NCI-H2196 (cell line): ENCODE measurements around the gene PRKCH.

Experiments
- DNase-seq: peaks from one replicate; lab custom pipeline; 2025; ENCODE audit not compliant: unreplicated experiment; lab: John Stamatoyannopoulos, UW

The PRKCH gene

DNA sequence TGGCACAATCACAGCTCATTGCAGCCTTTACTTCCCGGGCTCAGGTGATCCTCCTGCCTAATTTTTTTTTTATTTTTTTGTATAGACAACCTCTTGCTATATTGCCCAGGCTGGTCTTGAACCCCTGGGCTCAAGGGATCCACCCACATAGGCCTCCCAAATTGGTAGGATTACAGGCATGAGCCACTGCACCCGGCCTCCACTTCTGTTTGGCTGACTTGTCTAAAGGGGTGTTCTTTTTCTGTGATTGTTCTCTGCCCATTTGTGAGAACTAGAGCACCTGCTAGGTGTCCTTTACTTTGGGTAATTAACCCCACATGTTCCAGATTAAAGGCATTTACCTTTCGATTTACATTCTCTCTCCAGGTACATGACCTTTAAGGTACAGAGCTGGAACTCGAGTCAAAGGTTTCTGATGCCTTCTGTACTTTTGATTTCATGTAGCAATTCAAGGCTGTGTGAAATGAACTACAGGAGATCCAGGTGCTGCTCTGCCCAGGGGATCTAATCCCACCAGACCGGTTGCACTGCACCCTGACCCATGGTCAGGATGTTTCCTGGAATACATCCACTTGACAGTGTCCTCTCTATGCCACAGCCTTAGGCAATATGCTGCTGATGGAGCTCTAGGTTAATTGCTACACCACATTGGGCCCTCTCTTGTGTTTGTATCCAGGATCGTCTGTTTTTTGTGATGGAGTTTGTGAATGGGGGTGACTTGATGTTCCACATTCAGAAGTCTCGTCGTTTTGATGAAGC, 163.6 kb downstream of the PRKCH start:
- no peak for DNase-seq

DNA sequence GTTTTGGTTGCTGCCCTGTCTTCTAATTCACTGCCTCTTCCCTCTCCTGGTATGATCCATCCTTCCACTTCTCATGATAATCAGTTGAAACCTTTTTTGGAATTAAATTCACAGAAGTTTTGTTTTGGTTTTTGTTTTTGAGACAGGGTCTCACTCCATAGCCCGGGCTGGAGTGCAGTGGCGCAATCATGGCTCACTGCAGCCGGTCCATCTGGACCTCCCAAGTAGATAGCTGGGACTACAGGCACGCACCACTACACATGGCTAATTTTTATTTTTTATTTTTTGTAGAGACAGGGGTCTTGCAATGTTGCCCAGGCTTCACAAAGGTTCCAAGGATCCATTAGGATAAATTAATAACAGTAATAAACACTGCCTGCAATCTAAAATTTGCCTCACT, 164.3 kb downstream of the PRKCH start:
- no peak for DNase-seq

DNA sequence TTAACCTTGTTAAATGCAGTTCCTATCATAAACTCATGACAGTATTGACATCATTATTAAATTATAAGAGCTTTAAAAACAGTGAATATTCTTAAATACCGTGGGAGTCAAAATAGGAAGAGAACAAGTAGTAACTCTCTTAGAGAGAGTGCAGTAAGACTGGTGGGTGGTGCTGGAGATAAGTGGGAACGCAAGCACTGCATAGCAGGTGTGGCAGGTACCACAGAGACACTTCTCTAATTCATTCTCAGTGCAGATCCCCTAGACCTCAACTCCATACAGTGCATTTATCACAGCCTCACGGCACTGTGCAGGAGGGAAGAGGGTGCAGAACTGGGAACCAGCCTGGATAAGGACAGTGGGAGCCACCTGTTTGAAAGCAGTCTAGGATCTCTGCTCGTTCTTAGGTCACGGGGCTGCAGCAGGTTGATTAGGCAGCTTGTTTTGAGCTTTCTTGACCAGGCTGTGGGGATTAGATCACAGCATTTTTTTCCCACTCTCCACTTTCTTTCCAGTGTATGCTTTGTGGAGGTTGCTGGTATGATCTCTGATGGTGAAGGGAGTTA, 165.6 kb downstream of the PRKCH start:
- DNase-seq, result no peak

DNA sequence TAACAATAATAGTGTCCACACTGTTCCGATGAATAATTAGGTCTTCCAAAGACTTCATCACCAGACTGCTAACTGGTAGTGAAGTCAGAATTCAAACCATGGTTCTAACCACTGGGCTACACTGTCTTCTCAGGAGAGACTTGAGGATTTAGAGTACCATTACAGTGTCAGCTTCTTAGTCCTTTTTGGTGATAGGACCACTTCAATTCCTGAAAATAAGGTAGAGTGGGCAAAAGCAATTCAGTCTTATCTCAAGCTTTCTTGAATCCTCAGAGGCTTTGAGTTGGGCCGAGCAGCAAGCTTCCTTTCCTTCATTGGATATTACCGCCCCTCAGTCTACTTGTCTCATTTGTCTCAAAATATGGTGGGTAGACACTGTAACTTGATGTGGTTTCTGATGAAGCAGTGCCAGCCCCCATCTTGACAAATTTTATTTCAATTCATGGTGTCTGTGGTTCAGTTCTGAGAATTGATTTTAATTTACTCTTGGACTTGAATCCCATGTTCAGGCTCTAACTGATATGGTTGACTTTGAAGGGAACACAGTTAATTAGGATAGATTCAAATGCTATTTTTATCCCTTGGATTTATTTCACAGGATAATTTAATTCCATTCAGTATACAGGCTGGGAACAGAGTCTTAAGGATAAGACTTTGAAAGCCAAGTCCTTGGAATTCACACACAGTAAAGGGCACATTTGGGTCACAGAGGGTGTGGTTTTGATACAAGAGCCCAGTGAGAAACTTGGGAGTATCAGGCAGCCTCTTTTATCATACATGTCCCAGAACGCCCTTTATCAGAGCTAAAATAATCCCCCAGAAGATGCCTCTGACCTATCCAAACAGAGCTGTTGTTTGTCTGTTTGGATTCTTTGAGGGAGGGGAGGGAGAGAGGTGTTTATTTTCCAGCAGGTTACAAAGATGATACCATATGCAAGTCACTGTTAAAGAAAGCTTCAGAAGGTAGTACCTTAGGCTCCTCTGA, 167.3 kb downstream of the PRKCH start:
- no peak for DNase-seq

DNA sequence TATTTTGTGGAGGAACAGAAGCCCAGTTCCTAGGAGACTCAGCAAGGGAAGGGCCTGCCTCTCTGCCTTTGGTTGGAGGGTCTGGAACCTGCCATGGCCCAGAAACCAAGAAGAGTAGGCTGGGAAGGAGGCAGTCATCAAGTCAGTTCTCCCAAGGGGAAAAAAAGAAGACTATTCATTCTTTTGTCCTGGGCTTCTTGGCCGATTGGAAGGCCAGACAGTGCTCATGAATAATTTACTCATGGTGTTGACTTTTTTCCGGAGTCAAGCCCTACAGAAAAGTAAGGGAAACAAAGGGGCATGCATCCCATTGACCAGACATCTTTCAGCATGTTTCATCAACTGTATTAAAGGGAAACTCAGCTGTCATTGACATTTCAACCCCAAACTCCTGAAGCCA, 168.1 kb downstream of the PRKCH start:
- DNase-seq, result no peak

DNA sequence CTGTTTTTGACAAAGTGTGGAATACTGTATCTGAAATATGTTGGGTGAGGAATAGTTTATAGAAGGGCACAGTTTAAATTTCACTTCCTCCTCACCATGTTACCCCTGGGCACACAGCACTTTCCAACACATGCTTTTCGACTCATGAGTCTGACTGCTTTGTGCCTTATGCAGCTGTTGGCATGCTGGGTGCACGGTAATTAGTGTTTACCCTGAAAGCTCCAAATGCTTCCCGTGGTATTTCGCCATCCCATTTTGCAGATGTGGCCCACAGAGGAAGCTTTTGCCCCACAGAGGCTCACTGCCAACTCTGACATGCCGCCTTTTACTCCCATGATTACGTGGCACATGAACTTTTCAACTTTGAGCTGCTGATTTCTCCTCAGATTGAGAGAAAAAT, 168.6 kb downstream of the PRKCH start:
- no peak for DNase-seq

DNA sequence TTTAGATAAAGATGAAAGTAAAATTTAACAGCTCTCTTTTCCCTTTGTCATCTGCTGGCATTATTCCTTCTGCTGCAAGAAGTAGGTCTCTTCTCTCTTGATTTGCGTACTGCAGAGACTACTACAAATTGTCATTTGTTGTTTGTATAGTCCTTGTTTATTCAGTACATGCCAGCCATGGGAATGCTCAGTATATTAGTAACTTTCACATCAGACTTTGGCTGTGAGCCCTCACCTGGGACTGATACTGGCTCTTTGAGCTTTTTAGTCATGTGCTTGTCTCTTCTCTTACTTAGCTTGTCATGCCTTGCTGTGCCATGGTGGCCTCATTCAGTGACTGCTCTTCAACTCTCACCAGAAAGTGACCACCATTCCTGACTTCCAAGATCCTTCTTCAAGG, 169.8 kb downstream of the PRKCH start:
- DNase-seq, result no peak

DNA sequence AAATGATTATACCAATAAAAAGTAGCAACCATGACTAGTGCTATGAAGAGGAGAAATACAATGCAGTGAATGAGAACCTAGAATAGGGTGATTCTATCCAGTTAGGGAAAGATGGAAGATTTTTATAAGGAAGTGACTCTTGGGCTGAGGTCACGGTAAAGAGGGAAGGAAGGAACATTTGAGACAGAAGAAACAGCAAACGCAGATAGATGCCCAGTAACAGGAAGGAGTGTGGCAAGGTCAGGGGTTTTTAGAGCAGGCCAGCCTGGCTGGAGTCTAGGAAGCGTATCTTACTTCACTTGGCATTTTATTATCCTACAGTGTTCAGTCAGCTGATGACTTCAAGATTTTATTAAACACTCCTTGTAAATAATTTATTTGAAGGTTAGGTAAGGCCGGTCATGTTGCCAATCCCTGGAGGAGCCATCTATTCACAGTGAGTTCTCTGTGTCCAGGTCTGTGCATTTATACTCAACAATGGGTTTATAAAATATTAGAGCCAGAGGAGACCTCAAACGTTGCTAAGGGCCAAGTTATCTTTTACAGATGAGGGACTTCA, 170.6 kb downstream of the PRKCH start:
- no peak for DNase-seq

DNA sequence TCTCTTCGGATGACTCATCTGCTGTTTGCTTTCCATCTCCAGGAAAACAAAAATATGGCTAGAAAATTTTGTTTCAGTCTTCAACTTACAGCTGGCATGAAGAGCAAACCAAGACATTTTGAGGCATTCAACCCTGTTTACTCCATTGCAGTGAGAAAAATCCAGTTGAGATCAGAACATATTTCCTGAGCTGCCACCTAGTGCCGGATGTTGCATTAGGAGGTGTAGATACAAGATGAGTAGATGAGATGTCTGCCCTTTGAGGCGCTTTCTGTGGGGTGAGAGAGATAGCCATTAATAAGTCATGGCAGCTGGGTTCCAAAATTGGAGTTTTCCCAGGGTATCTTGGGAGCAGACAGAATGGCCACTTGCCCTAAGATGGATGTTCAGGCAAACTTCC, 171.1 kb downstream of the PRKCH start:
- DNase-seq, result no peak

DNA sequence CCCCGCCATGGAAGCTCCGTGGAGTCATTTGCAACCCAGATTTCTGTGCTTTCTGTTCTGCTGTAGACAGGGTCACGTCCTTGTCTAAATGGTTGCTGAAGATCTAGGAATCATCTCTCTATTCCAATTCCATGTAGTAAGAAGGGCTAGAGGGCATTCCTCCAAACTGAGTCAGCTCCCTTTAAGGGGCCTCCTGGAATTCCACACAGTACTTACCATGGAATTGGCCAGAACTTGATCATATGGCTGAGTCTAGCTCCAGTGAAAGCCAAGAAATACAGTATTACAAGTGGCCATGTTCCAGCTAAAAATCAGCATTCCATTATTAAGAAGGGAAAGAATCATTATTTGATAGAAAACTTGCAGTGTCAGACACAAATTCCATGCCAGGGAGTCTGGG, 171.9 kb downstream of the PRKCH start:
- DNase-seq, result no peak

DNA sequence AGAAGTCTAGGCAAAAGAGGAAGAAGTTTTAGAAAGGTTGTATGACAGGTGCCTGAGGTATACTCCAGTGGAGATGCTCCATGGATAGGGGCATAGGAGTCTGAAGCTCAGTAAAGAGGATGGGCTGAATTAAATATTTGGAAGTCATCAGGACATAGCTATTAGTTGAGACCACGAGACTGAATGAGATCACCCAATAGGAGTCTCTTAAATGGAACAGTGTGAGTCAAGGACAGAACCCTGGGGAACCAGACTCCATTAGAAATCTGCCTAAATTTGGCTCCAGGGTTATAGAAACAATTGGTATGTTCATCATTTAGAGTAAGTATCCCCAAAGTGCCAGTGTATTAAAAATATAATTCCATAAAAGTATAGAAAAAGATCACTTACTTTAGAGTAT, 172.6 kb downstream of the PRKCH start:
- DNase-seq, result no peak

DNA sequence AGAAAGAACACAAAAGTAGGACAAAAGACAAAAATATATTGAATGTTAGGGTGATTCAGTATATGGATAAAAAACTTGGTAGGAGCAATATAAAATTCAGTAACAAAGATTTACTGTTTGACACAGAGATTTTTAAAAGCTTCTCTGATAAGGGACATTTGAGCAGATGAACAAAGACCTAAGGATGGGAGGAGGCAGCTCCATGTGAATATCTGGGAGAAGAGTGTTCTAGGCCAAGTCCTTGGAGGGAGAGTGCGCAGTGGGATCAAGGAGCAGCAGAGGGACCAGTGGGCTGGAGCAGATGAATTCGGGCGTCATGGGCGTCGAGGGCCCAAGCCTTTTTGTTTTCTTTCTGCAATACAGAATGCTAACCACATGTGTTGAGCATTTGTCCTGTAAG, 174.4 kb downstream of the PRKCH start:
- no peak for DNase-seq

DNA sequence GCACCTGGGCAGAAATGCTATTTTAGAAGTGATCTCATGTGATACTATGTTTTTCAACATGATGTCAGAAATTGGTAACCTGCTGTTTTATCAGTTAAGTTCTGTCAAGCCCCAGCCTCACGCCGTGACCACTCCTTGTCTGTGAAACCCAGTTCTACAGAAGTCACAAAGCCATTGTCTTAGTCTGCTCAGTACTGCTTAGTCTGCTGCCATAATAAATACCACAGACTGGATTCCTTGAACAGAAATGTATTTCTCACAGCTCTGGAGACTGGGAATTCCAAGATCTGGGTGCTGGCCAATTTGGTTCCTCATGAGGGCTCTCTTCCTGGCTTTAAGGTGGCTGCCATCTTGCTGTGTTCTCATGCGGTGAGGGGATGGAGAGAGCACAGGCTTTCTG, 176.9 kb downstream of the PRKCH start:
- DNase-seq, result no peak

DNA sequence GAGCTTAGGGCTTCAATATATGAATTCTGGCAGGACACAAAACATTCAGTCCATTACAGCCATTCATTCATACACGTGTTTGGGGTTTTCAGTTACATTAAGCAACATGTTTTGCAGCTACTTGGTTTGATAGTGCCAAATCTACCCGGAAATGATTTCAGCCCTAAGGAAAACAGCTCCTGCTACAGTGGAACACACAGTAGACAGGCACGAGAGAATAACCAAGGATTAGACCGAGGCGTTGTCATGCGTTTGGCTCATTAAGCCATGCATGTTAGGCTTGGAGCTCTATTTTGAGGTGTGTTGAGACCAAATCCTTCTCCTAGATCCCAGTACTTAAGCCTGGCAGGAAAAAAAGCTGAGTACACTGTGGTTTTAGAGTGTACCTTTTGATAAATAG, 177.4 kb downstream of the PRKCH start:
- no peak for DNase-seq

DNA sequence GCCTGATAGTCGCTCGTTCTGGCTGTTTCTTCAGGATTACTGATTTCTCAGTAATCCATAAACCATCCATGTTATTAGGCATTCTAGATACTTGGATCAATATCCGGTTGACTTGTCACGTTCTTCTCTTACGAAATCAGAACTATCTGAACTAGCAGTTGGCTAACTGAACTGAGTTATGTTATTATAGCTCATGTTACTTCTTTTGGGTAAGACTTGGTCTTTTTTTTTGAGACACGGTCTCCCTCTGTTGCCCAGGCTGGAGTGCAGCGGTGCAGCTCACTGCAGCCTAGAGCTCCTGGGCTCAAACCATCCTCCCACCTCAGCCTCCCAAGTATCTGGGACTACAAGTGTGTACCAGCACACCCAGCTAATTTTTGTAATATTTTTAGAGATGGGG, 178.6 kb downstream of the PRKCH start:
- DNase-seq, result no peak

DNA sequence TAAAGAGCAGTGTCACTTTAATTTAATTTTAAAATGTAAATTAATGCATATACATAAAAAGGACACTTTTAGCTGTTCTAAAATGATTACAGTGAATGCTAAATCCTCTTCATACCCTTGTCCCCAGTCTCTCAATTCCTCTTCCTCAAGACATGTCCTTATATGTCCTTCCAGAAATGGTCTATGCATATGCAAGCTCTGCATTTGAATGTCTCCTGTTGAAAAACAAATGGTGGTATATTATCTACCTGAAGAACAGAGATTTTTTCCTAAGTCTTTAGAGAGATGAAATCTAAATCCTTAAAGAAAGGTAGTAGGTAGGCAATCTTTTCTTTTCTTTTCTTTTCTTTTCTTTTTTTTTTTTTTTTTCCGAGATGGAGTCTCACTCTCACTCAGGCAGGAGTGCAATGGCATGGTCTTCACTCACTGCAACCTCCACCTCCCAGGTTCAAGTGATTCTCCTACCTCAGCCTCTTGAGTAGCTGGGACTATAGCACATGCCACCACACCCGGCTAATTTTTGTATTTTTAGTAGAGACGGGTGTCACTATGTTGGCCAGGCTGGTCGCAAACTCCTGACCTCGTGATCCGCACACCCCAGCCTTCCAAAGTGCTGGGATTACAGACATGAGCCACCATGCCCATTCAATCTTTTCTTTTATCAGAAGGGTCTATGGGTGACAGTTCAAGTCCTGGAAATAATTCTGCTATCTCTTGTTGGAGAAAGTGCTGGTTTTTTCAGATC, 180.5 kb downstream of the PRKCH start:
- no peak for DNase-seq

DNA sequence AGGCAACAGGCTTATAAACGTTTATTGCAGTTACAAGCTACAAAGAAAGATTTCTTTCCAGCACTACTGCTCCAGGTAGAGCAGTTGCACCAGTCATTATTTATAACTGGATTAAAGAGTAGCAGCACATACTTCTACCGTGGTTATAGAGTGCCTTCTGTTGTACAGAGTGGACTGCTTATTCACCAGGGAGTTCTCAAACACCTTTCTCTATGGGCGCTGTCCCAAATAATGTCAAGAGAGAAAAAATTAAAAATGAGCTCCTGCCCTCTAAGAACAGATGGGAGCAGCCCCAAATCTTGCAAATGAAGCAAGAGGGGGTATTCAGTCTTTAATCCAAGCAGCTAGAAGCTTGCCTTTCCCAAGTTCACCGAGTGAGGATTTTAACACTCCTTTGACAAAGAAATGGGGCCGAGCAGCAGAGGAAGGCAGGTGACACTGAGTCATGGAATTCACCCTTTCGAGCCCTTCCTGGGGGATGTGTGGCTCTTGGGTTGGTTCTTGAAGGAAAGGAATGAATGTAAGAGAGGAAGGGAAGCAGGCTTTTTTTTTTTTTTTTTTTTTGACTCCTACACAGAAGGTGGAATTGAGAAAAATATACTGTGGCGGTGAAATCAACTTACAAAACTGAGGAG, 181.2 kb downstream of the PRKCH start:
- no peak for DNase-seq

DNA sequence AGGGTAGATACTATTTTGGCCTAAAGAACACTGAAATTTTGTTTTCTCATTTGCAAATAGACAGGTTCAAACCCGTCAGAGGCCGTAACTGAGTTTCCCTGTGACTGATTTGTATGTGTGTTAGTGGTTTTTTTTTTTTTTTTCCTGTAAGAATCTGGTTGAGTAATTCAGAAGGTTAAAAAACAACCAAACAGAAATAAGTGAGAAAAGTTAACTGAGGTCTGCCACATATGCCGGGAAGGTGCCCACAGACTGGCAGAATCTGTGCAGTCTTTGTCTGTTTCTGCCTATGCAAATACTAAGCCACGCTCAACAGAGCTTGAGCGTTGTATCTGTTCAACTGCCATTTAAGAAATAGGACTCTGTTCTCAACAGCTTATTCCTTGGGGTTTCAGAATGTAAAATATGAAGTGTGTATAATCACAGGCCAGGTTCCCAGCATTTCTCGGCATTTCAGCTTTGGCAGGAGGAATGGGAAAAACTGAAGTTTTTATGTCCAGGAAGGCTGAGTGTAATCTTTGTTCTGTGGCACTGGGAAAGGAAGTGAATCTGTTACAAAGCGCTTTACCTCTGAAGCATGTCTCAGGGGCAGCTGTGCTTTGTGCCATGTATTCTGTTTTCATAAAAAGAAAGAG, 181.9 kb downstream of the PRKCH start:
- DNase-seq, result no peak

DNA sequence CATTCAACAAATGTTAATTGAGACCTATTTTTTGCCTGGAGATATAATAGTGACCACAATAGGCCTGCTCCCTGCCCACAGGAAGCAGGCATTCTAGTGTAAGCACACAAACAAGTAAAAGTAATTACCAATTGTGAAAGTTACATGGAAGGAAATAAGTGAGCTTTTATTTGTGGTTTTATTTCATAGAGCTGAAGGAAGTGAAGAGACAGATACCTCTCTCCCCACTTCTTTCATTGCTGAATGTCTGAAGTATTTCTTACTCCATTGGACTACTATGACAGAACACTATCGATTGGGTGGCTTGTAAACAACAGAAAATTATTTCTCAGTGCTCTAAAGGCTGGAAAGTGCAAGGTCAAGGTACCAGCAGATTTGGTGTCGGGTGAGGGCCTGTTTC, 183.5 kb downstream of the PRKCH start:
- no peak for DNase-seq
